CD14-positive monocyte (primary cell): Measurements from ENCODE around the gene ERI2. TPM values are rescaled to one million over a fixed set of nuclear protein-coding genes. Genes with fewer than 3 reads are reported as not detected.

Experiments used
- DNase-seq, 3 donors: peaks; one replicate each; pipeline ENCODE4 v3.0.0-alpha.2; 2011 to 2022
- H2AFZ ChIP-seq: 2 replicates; pipeline ENCODE4 v1.6.0; 2012; ENCODE audit warnings: mild to moderate bottlenecking, low read depth, low read length, inconsistent platforms; ENCODE audit not compliant: insufficient read depth, poor library complexity, severe bottlenecking
- H3K27ac ChIP-seq, 2 donors: 1 replicate in 1 of 2; 2 replicates in 1 of 2; pipeline ENCODE4 v1.5.1; 2012 to 2013; ENCODE audit warnings: low read length in 2 of 2, control low read depth in 1 of 2, inconsistent platforms in 1 of 2, low read depth in 1 of 2, mild to moderate bottlenecking in 1 of 2
- H3K27me3 ChIP-seq, 2 donors: one replicate each; pipeline versions ENCODE4 v1.6.0 to v1.6.1; 2011 to 2013; ENCODE audit warnings: low read length in 2 of 2; ENCODE audit not compliant: control insufficient read depth in 2 of 2, insufficient read depth in 2 of 2
- H3K36me3 ChIP-seq, 2 donors: replicated peaks in 1 of 2; 1 replicate in 1 of 2; 2 replicates in 1 of 2; pipeline versions ENCODE4 v1.5.1 to v1.6.1; 2012 to 2013; ENCODE audit warnings: low read length in 2 of 2, control low read depth in 1 of 2, inconsistent platforms in 1 of 2, mild to moderate bottlenecking in 1 of 2; ENCODE audit not compliant: insufficient read depth in 2 of 2, control insufficient read depth in 1 of 2
- H3K4me1 ChIP-seq, 2 donors: 1 replicate in 1 of 2; 2 replicates in 1 of 2; pipeline versions ENCODE4 v1.5.1 to v1.6.1; 2012 to 2013; ENCODE audit warnings: low read length in 2 of 2, control low read depth in 1 of 2, inconsistent platforms in 1 of 2, mild to moderate bottlenecking in 1 of 2, moderate library complexity in 1 of 2; ENCODE audit not compliant: insufficient read depth in 2 of 2, control insufficient read depth in 1 of 2
- H3K4me2 ChIP-seq: replicated peaks from 2 replicates; pipeline ENCODE3; 2012; ENCODE audit warnings: low read length, moderate library complexity, mild to moderate bottlenecking; ENCODE audit not compliant: poor library complexity, severe bottlenecking; ENCODE audit errors: extremely low read depth
- H3K4me3 ChIP-seq, 3 experiments: fragments of 200-600 bp in 1 of 3; sonication (generic) in 1 of 3; replicated peaks in 1 of 3; 1 replicate in 2 of 3; 2 replicates in 1 of 3; pipeline ENCODE4 v1.5.1; 2011 to 2013; ENCODE audit warnings: low read length in 3 of 3, mild to moderate bottlenecking in 3 of 3, control low read depth in 2 of 3, low read depth in 2 of 3, inconsistent platforms in 1 of 3, moderate library complexity in 1 of 3
- H3K79me2 ChIP-seq: 2 replicates; pipeline ENCODE4 v1.6.0; 2012; ENCODE audit warnings: mild to moderate bottlenecking, control low read depth, inconsistent platforms, low read length, moderate library complexity; ENCODE audit not compliant: insufficient read depth
- H3K9ac ChIP-seq: 2 replicates; pipeline ENCODE4 v1.6.0; 2017; ENCODE audit warnings: low read length, mild to moderate bottlenecking; ENCODE audit not compliant: insufficient read depth, poor library complexity, severe bottlenecking
- H3K9me3 ChIP-seq, 2 donors: replicated peaks in 1 of 2; 1 replicate in 1 of 2; 2 replicates in 1 of 2; pipeline versions ENCODE4 v1.5.1 to v1.6.1; 2012 to 2013; ENCODE audit warnings: low read length in 2 of 2, control low read depth in 1 of 2; ENCODE audit not compliant: control insufficient read depth in 1 of 2, insufficient read depth in 1 of 2
- H4K20me1 ChIP-seq: 2 replicates; pipeline ENCODE4 v1.6.0; 2012; ENCODE audit warnings: mild to moderate bottlenecking, low read length, control low read depth, moderate library complexity; ENCODE audit not compliant: insufficient read depth
- H3K27ac Mint-ChIP-seq, 7 donors: one replicate each; pipeline ENCODE4 v1.8.0; 2020; ENCODE audit warnings: mild to moderate bottlenecking in 7 of 7, mixed read lengths in 7 of 7, moderate library complexity in 6 of 7, inconsistent platforms in 2 of 7
- H3K27me3 Mint-ChIP-seq, 3 donors: one replicate each; pipeline ENCODE4 v1.8.0; 2021 to 2022; ENCODE audit warnings: low read depth in 3 of 3, mild to moderate bottlenecking in 3 of 3, mixed read lengths in 3 of 3, moderate library complexity in 3 of 3, inconsistent platforms in 1 of 3
- H3K36me3 Mint-ChIP-seq, 2 donors: one replicate each; pipeline ENCODE4 v1.8.0; 2020; ENCODE audit warnings: mixed read lengths in 2 of 2, inconsistent platforms in 1 of 2, mild to moderate bottlenecking in 1 of 2
- H3K4me1 Mint-ChIP-seq: one replicate; pipeline ENCODE4 v1.8.0; 2020; ENCODE audit warnings: mild to moderate bottlenecking, mixed read lengths
- H3K4me3 Mint-ChIP-seq, 2 donors: one replicate each; pipeline ENCODE4 v1.8.0; 2020; ENCODE audit warnings: mild to moderate bottlenecking in 2 of 2, mixed read lengths in 2 of 2, moderate library complexity in 1 of 2
- H3K9me3 Mint-ChIP-seq, 7 donors: one replicate each; pipeline ENCODE4 v1.8.0; 2020 to 2022; ENCODE audit warnings: mixed read lengths in 7 of 7, mild to moderate bottlenecking in 6 of 7, moderate library complexity in 6 of 7, inconsistent platforms in 2 of 7
- WGBS: methylation state at CpG from one replicate; pipeline ENCODE4 v1.1.5; 2013; ENCODE audit warnings: missing lambda C conversion rate; ENCODE audit not compliant: insufficient coverage; 5-methylcytosine and 5-hydroxymethylcytosine counted together
- intact Hi-C, 2 donors: fragments of 100-400 bp; cut with micrococcal nuclease; formaldehyde crosslinking; loops; one replicate each; pipeline versions ENCODE4 v1.15.0 to v1.15.1; 2023
- polyA plus RNA-seq, 3 donors: library from polyadenylated mRNA; depleted of rRNA in 1 of 3; unstranded in 2 of 3; stranded (reverse) in 1 of 3; fragments of 300-500 nt in 2 of 3; fragments of >200 nt in 1 of 3; fragmentation: Illumina TruSeq in 2 of 3; gene quantifications; 1 replicate in 2 of 3; 2 replicates in 1 of 3; pipeline ENCODE4 v1.2.3, GENCODE V29; 2012 to 2021
- TF ChIP-seq, protein P1 (sequence below): fragments of 200-600 bp; IDR thresholded peaks from one replicate; pipeline ENCODE4 v1.8.0; 2022; ENCODE audit warnings: antibody characterized with exemption, mild to moderate bottlenecking

ERI2 gene
- polyA plus RNA-seq, 3 donors: 4.0 to 10.5 (median 10.4) TPM

DNA sequence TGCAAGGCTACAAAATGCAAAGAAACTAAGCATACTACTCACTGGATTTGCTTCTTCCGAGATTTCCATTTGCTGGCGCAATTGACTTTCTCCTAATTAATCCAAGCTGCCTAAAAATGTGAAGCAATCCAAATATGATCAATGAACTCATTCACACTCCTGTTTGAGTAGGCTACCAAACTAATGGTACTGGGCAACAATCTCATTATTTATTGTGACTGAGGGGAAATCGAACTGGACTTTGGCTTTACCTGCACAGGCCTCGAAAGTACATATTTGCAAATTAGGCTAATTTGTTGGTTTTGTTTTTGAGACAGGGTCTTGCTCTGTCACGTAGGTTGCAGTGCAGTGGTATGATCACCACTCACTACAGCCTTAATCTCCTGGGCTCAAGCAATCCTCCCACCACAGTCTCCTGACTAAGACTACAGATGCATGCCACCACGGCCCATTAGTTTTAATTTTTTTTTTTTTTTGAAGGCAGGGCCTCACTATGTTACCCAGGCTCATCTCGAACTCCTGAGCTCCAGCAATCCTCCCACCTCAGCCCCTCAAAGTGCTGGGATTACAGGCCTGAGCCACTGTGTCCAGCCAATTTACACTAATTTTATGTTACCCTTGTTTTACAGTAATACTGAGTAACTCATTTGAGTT, 2.6 kb downstream of the ERI2 start:
- Histone ChIP-seq H3K4me1 (peaks cover 19 to 25% of the 10 kb centered on the region in 2 donors), H3K36me3 (peaks cover 15 to 35% of the 10 kb centered on the region in 2 donors), H3K9ac (no peak overlapping the region), H3K27ac (no peak overlapping the region), H4K20me1 (no peaks in the 10 kb centered on the region), H3K9me3 (no peaks in the 10 kb centered on the region), H3K4me2 (no peak overlapping the region), H3K79me2 (peaks cover 23% of the 10 kb centered on the region), H3K4me3 (no peak overlapping the region), H2AFZ (no peak overlapping the region), H3K27me3 (no peaks in the 10 kb centered on the region)
- intact Hi-C loops: loop anchor here in 1 of 2 donors (5.0 kb wide), 1 partner anchor 279 kb away; no protein-coding TSS in a partner anchor
- Mint-ChIP-seq H3K27ac (no peak overlapping the region), H3K27me3 (no peaks in the 10 kb centered on the region), H3K36me3 (peaks cover 11 to 19% of the 10 kb centered on the region in 2 donors), H3K4me1 (peaks cover 25% of the 10 kb centered on the region), H3K4me3 (no peak overlapping the region), H3K9me3 (no peaks in the 10 kb centered on the region)
- TF ChIP-seq, protein P1, sequence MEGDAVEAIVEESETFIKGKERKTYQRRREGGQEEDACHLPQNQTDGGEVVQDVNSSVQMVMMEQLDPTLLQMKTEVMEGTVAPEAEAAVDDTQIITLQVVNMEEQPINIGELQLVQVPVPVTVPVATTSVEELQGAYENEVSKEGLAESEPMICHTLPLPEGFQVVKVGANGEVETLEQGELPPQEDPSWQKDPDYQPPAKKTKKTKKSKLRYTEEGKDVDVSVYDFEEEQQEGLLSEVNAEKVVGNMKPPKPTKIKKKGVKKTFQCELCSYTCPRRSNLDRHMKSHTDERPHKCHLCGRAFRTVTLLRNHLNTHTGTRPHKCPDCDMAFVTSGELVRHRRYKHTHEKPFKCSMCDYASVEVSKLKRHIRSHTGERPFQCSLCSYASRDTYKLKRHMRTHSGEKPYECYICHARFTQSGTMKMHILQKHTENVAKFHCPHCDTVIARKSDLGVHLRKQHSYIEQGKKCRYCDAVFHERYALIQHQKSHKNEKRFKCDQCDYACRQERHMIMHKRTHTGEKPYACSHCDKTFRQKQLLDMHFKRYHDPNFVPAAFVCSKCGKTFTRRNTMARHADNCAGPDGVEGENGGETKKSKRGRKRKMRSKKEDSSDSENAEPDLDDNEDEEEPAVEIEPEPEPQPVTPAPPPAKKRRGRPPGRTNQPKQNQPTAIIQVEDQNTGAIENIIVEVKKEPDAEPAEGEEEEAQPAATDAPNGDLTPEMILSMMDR: no peak
- WGBS: 92% methylated on average over 2 of the region's 7 CpGs
- no peak for DNase-seq

DNA sequence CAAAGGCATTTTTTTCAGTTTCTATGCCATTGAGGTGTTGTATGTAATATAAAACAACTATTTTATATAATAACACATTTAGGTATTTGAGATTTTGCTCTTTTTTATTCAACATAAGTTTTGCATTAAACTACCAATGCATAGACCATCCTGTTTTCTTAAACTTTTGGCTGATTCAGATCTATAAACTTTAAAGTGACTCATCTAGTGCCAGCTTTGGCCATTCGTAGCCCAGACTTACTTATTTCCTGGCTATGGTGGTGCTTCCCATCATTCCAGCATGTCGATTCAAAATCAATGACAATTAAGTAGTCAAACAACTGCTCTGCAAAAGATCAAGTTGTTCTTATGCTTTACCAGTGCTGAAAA, 3.1 kb downstream of the ERI2 start:
- Histone ChIP-seq H3K36me3 (peaks cover 20 to 40% of the 10 kb centered on the region in 2 donors), H2AFZ (no peak overlapping the region), H3K27me3 (no peaks in the 10 kb centered on the region), H3K4me2 (no peak overlapping the region), H3K79me2 (peaks cover 18% of the 10 kb centered on the region), H3K4me1 (peaks cover 19 to 25% of the 10 kb centered on the region in 2 donors), H3K9ac (no peak overlapping the region), H3K27ac (no peak overlapping the region), H3K9me3 (no peaks in the 10 kb centered on the region), H4K20me1 (no peaks in the 10 kb centered on the region), H3K4me3 (no peak overlapping the region)
- Mint-ChIP-seq H3K27me3 (no peaks in the 10 kb centered on the region), H3K4me1 (peaks cover 23% of the 10 kb centered on the region), H3K9me3 (no peaks in the 10 kb centered on the region), H3K36me3 (peaks cover 16 to 24% of the 10 kb centered on the region in 2 donors), H3K27ac (no peak overlapping the region), H3K4me3 (no peak overlapping the region)
- TF ChIP-seq, protein P1: no peak
- no peak for DNase-seq
- 96% methylated on average over 2 of the region's 2 CpGs for WGBS
- intact Hi-C loops: loop anchor here in 1 of 2 donors (5.0 kb wide), 1 partner anchor 279 kb away; no protein-coding TSS in a partner anchor
